GM23338 (cell line): ENCODE measurements around the gene KCNT2. TPM values are rescaled to one million over a fixed set of nuclear protein-coding genes. Genes with fewer than 3 reads are reported as not detected.
"Not testable (repeated sequence)": the region's sequence is repeated elsewhere in the genome, so short reads cannot be mapped to it uniquely, and the experiment has no call there.

ENCODE experiments used
- ATAC-seq: fragments of 200-7000 bp; cut with Tn5 transposase; 3 replicates; pipeline ENCODE4 v1.9.1; 2020
- DNase-seq: peaks from one replicate; pipeline ENCODE4 v3.0.0-alpha.2; 2015; ENCODE audit warnings: low spot score
- H2AFZ ChIP-seq: fragments of 200-600 bp; sonication (generic); 2 replicates; pipeline ENCODE4 v1.8.0; 2016; ENCODE audit warnings: antibody characterized with exemption, mild to moderate bottlenecking, moderate library complexity
- H3F3A ChIP-seq: fragments of 200-600 bp; sonication (generic); replicated peaks from 2 replicates; pipeline ENCODE4 v1.8.0; 2017; ENCODE audit warnings: antibody characterized with exemption, mixed run types, low read depth
- H3K27ac ChIP-seq: fragments of 200-600 bp; sonication (generic); 2 replicates; pipeline ENCODE4 v1.6.1; 2016; ENCODE audit warnings: low read depth
- H3K27me3 ChIP-seq: fragments of 200-600 bp; sonication (generic); 2 replicates; pipeline ENCODE4 v1.8.0; 2016; ENCODE audit warnings: mild to moderate bottlenecking, mixed run types, moderate library complexity; ENCODE audit not compliant: insufficient read depth
- H3K36me3 ChIP-seq: fragments of 200-600 bp; sonication (generic); 2 replicates; pipeline ENCODE4 v1.8.0; 2016; ENCODE audit warnings: mild to moderate bottlenecking; ENCODE audit not compliant: insufficient read depth
- H3K4me1 ChIP-seq: fragments of 200-600 bp; sonication (generic); 2 replicates; pipeline ENCODE4 v1.8.0; 2016; ENCODE audit warnings: mild to moderate bottlenecking, moderate library complexity; ENCODE audit not compliant: insufficient read depth
- H3K4me2 ChIP-seq: fragments of 200-600 bp; sonication (generic); 2 replicates; pipeline ENCODE4 v1.7.1; 2017; ENCODE audit warnings: mixed run types
- H3K4me3 ChIP-seq: fragments of 200-600 bp; sonication (generic); 2 replicates; pipeline ENCODE4 v1.6.1; 2016; ENCODE audit warnings: mixed run types
- H3K79me2 ChIP-seq: fragments of 200-600 bp; sonication (generic); replicated peaks from 2 replicates; pipeline ENCODE4 v1.8.0; 2017; ENCODE audit warnings: mild to moderate bottlenecking; ENCODE audit not compliant: insufficient read depth
- H3K9me2 ChIP-seq: fragments of 200-600 bp; sonication (generic); 2 replicates; pipeline ENCODE4 v1.8.0; 2017; ENCODE audit not compliant: insufficient read depth
- H4K20me1 ChIP-seq: fragments of 200-600 bp; sonication (generic); replicated peaks from 2 replicates; pipeline ENCODE4 v1.8.0; 2017; ENCODE audit warnings: mild to moderate bottlenecking; ENCODE audit not compliant: insufficient read depth
- H3K27ac Mint-ChIP-seq: 2 replicates; pipeline ENCODE4 v1.8.0; 2020; ENCODE audit warnings: inconsistent platforms, mild to moderate bottlenecking, moderate library complexity, mixed read lengths
- H3K27me3 Mint-ChIP-seq: 3 replicates; pipeline ENCODE4 v1.8.0; 2022; ENCODE audit warnings: low read depth, mild to moderate bottlenecking, moderate library complexity, mixed read lengths, inconsistent platforms; ENCODE audit not compliant: insufficient read depth, poor library complexity
- H3K36me3 Mint-ChIP-seq: 3 replicates; pipeline ENCODE4 v1.8.0; 2021; ENCODE audit warnings: low read depth, mild to moderate bottlenecking, inconsistent platforms, moderate library complexity, mixed read lengths
- H3K4me1 Mint-ChIP-seq: 3 replicates; pipeline ENCODE4 v1.8.0; 2020; ENCODE audit warnings: mild to moderate bottlenecking, inconsistent platforms, mixed read lengths
- H3K4me3 Mint-ChIP-seq: 3 replicates; pipeline ENCODE4 v1.8.0; 2021; ENCODE audit warnings: moderate library complexity, mild to moderate bottlenecking, inconsistent platforms, mixed read lengths
- H3K9me3 Mint-ChIP-seq: 3 replicates; pipeline ENCODE4 v1.8.0; 2020; ENCODE audit warnings: moderate library complexity, mild to moderate bottlenecking, inconsistent platforms, mixed read lengths
- CTCF ChIP-seq, 2 experiments: fragments of 200-600 bp in 1 of 2; sonication (generic) in 1 of 2; conservative IDR thresholded peaks; 2 replicates each; pipeline versions ENCODE4 v1.5.1 to v1.6.1; 2016 to 2017; ENCODE audit warnings: antibody characterized with exemption in 2 of 2, low read depth in 2 of 2, mild to moderate bottlenecking in 2 of 2, moderate library complexity in 1 of 2
- ETS1 ChIP-seq: IDR thresholded peaks from 2 replicates; pipeline ENCODE4 v1.6.1; 2016; ENCODE audit warnings: antibody characterized with exemption
- EZH2 ChIP-seq: fragments of 200-600 bp; sonication (generic); IDR thresholded peaks from one replicate; pipeline ENCODE4 v1.8.0; 2017; ENCODE audit warnings: antibody characterized with exemption, mild to moderate bottlenecking, low read depth; ENCODE audit not compliant: unreplicated experiment
- EZH2phosphoT487 ChIP-seq: fragments of 200-600 bp; sonication (generic); IDR thresholded peaks from one replicate; pipeline ENCODE4 v1.8.1; 2018; ENCODE audit warnings: antibody characterized with exemption; ENCODE audit not compliant: unreplicated experiment
- NANOG ChIP-seq: IDR thresholded peaks from 2 replicates; pipeline ENCODE4 v1.6.1; 2016; ENCODE audit warnings: antibody characterized with exemption, borderline replicate concordance
- POLR2AphosphoS5 ChIP-seq: IDR thresholded peaks from 2 replicates; pipeline ENCODE4 v1.6.1; 2016; ENCODE audit warnings: antibody characterized with exemption, low read depth
- STAT1 ChIP-seq: IDR thresholded peaks from one replicate; pipeline ENCODE4 v1.6.1; 2016; ENCODE audit warnings: antibody characterized with exemption; ENCODE audit not compliant: unreplicated experiment
- ZNF114 ChIP-seq: fragments of 250-450 bp; sonication (Bioruptor Pico); IDR thresholded peaks from 2 replicates; pipeline ENCODE4 v1.5.0; 2020; ENCODE audit warnings: mild to moderate bottlenecking, moderate library complexity
- ZNF331 ChIP-seq: fragments of 250-450 bp; sonication (Bioruptor Pico); IDR thresholded peaks from 2 replicates; pipeline ENCODE4 v1.5.0; 2020; ENCODE audit warnings: low read depth, mild to moderate bottlenecking, moderate library complexity
- polyA plus RNA-seq: library from polyadenylated mRNA; unstranded; fragments of >200 nt; fragmentation: Nextera tagmentation; extraction: Ambion mirVana; gene quantifications from 2 replicates; pipeline ENCODE4 v1.2.1, GENCODE V29; 2016
- total RNA-seq: library from RNA; depleted of rRNA; stranded (reverse); fragments of >200 nt; shearing (Covaris generic); gene quantifications from 2 replicates; pipeline ENCODE4 v1.2.3, GENCODE V29; 2014

The KCNT2 gene
- total and polyA plus RNA-seq, 2 experiments from 2014 or later = 5.4 to 13.4 TPM

GRCh38 chr1:196531737-196532524 lies 76.3 kb downstream of the KCNT2 start (continued):
- TF ChIP-seq CTCF (conservative IDR thresholded peaks at IDR 0.05; ENCODE audit: low read depth in 2 of 2) (no peak), EZH2 (no peak)

DNA sequence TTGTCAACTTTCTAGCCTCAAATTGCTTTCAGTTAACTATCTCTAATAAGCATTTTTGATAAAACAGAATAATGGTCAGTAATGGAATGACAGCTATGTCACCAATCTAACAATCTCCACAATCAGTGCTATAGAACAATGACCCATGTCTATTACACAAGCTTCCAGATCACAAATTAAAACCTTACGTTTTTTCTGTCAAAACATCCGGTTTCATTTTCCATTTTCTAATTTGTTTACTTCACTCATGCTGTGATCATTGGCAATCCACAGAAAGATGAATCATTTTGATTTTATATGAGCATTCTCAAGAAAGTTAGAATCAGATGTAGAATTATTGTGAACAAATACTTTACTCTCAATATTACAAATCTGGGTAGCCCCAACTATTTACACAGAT lies 80.3 kb downstream of the KCNT2 start:
- Mint-ChIP-seq H3K4me3 (no peak overlapping the region), H3K9me3 (peaks cover 7% of the 10 kb centered on the region), H3K27me3 (no peaks in the 10 kb centered on the region), H3K27ac (no peak overlapping the region), H3K36me3 (peaks cover 29% of the 10 kb centered on the region), H3K4me1 (peaks cover 4% of the 10 kb centered on the region; the same call in 2 of the 3 replicates)
- Histone ChIP-seq H3K9me2 (no peaks in the 10 kb centered on the region; the same call in 1 of the 2 replicates), H3K79me2 (no peaks in the 10 kb centered on the region), H3K27ac (no peak overlapping the region), H3K27me3 (no peaks in the 10 kb centered on the region), H3K4me2 (no peak overlapping the region), H2AFZ (no peak overlapping the region), H3K36me3 (0 out of 2 replicates have a peak, but pooled peaks cover 6% of the 10 kb centered on the region), H4K20me1 (peaks cover 2% of the 10 kb centered on the region; the same call in 1 of the 2 replicates), H3K4me3 (no peak overlapping the region), H3F3A (no peaks in the 10 kb centered on the region), H3K4me1 (peaks cover 3% of the 10 kb centered on the region; the same call in 1 of the 2 replicates)
- DNase-seq (no peak), ATAC-seq (no peak)
- no peak for TF ChIP-seq ETS1
- no peak for TF ChIP-seq EZH2
- no peak for TF ChIP-seq STAT1
- TF ChIP-seq POLR2AphosphoS5 = no peak
- no peak for TF ChIP-seq ZNF114 (CRISPR knock-in tag)
- no peak for TF ChIP-seq NANOG
- no peak for TF ChIP-seq ZNF331 (CRISPR knock-in tag)
- no peak for TF ChIP-seq EZH2phosphoT487
- no peak for TF ChIP-seq CTCF (conservative IDR thresholded peaks at IDR 0.05; ENCODE audit: low read depth in 2 of 2)

DNA sequence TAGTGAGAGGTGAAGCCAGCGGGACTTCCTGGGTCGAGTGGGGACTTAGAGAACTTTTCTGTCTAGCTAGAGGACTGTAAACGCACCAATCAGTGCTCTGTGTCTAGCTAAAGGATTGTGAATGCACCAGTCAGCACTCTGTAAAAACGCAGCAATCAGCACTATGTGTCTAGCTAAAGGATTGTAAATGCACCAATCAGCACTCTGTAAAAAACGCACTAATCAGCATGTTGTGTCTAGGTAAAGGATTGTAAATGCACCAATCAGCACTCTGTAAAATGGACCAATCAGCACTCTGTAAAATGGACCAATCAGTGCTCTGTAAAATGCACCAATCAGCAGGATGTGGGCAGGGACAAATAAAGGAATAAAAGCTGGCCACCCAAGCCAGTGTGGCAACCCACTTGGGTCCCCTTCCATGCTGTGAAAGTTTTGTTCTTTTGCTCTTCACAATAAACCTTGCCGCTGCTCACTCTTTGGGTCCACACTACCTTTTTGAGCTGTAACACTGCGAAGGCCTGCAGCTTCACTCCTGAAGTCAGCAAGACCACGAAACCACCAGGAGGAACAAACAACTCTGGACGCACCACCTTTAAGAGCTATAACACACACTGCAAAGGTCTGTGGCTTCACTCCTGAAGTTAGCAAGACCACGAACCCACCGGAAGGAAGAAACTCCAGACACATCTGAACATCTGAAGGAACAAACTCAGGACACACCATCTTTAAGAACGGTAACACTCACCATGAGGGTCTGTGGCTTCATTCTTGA lies 85.5 kb downstream of the KCNT2 start:
- not testable (repeated sequence) for ATAC-seq, H3K36me3 ChIP-seq, H3K4me3 ChIP-seq

More for the DNA sequence above, 85.5 kb downstream of the KCNT2 start:
- not testable (repeated sequence) for H3K4me3 Mint-ChIP-seq, H3K27me3 ChIP-seq, H3K27ac ChIP-seq, H3K9me2 ChIP-seq, DNase-seq, H3F3A ChIP-seq, H3K27ac Mint-ChIP-seq, H3K4me1 ChIP-seq, H3K4me1 Mint-ChIP-seq, H3K27me3 Mint-ChIP-seq, H2AFZ ChIP-seq, H3K4me2 ChIP-seq, H4K20me1 ChIP-seq
- H3K79me2 ChIP-seq = peaks cover 44% of the 10 kb centered on the region
- Mint-ChIP-seq H3K9me3 (peaks cover 12% of the 10 kb centered on the region), H3K36me3 (peaks cover 42% of the 10 kb centered on the region)
